Activated naive CD4-positive, alpha-beta T cell treated with anti-CD3 and anti-CD28 coated beads for 36 hours (primary cell): Measurements from ENCODE around the gene CCDC200. TPM values are rescaled to one million over a fixed set of nuclear protein-coding genes. Genes with fewer than 3 reads are reported as not detected.

Experiments
- CTCF ChIA-PET: fragments of 350-600 bp; sonication (Branson Sonifier 250); formaldehyde crosslinking; loops from one replicate; lab custom pipeline; 2021; ENCODE audit warnings: antibody characterized with exemption; lab: Charles Lee
- DNase-seq: peaks from one replicate; pipeline ENCODE4 v3.0.0-alpha.2; 2020
- H3K27ac Mint-ChIP-seq: one replicate; pipeline ENCODE4 v1.8.0; 2021; ENCODE audit warnings: mild to moderate bottlenecking, mixed read lengths
- H3K27me3 Mint-ChIP-seq: one replicate; pipeline ENCODE4 v1.8.0; 2021; ENCODE audit warnings: low read depth, mixed read lengths
- H3K36me3 Mint-ChIP-seq: one replicate; pipeline ENCODE4 v1.8.0; 2021; ENCODE audit warnings: low read depth, mixed read lengths
- H3K4me1 Mint-ChIP-seq: one replicate; pipeline ENCODE4 v1.8.0; 2021; ENCODE audit warnings: low read depth, mixed read lengths
- H3K4me3 Mint-ChIP-seq: one replicate; pipeline ENCODE4 v1.8.0; 2021; ENCODE audit warnings: mild to moderate bottlenecking, moderate library complexity, mixed read lengths
- H3K9me3 Mint-ChIP-seq: one replicate; pipeline ENCODE4 v1.8.0; 2021; ENCODE audit warnings: mixed read lengths
- intact Hi-C: fragments of 100-400 bp; cut with micrococcal nuclease; formaldehyde crosslinking; loops from one replicate; pipeline ENCODE4 v1.15.1; 2023
- total RNA-seq, 2 experiments: library from RNA; stranded (reverse); gene quantifications; one replicate each; pipeline ENCODE4 v1.2.3, GENCODE V29; 2021

CCDC200 gene
- total RNA-seq, 2 experiments from 2014 or later = not detected

GRCh38 chr17:43171586-43172487 is 56.6 kb downstream of the CCDC200 start:
- Mint-ChIP-seq H3K9me3 (no peaks in the 10 kb centered on the region), H3K27ac (no peak overlapping the region), H3K27me3 (no peaks in the 10 kb centered on the region), H3K36me3 (peaks cover 8% of the 10 kb centered on the region), H3K4me3 (no peak overlapping the region), H3K4me1 (peaks cover 44% of the 10 kb centered on the region)
- intact Hi-C loops = loop anchor here (2.0 to 5.0 kb wide), 4 partner anchors 217 to 1255 kb away; partner anchors contain the start of gene ACLY
- peak; percentile 22 for DNase-seq
- CTCF ChIA-PET = interaction anchor here (0.6 to 0.9 kb wide), 4 partner anchors 10 to 138 kb away, joined by 3 to 5 read pairs (median 4); no protein-coding TSS in a partner anchor

Other genes with a start within 250 kb of the CCDC200 start
- under 1 TPM; 0.33 to 0.57 TPM for gene PTGES3L, start 248.5 kb downstream of the CCDC200 start, total RNA-seq
- 1 to 10 TPM; 5.9 to 6.5 TPM for gene RUNDC1, start 248.1 kb downstream of the CCDC200 start, total RNA-seq
- 1,000 to 10,000 TPM; 1,974 to 2,033 TPM for gene RPL27, start 230.2 kb downstream of the CCDC200 start, total RNA-seq
- 10 to 100 TPM; 43.9 to 50.5 TPM for gene IFI35, start 221.8 kb downstream of the CCDC200 start, total RNA-seq
- gene VAT1, start 206.2 kb downstream of the CCDC200 start, total RNA-seq = 10 to 100 TPM; 32.6 to 34.7 TPM
- gene RND2, start 203.4 kb downstream of the CCDC200 start, total RNA-seq = not detected
- 10 to 100 TPM; 77.4 to 80.6 TPM for gene BRCA1, start 103.3 kb downstream of the CCDC200 start, total RNA-seq
- gene NBR1, start 57.4 kb downstream of the CCDC200 start, total RNA-seq = 10 to 100 TPM; 62.1 to 66.8 TPM
- gene TMEM106A, start 16.7 kb downstream of the CCDC200 start, total RNA-seq = 1 to 10 TPM; 5.8 to 7.1 TPM
- gene RNU2-1, start 5.4 kb upstream of the CCDC200 start, total RNA-seq = 1,000 to 10,000 TPM; 6,253 to 7,820 TPM
- gene ARL4D, start 170.4 kb upstream of the CCDC200 start, total RNA-seq = 1 to 10 TPM; 1.7 TPM